Dedifferentiated amniotic fluid mesenchymal stem cell (primary cell): ENCODE measurements around the gene MGAM2.

Experiments used
- DNase-seq: peaks from one replicate; pipeline ENCODE4 v3.0.0-alpha.2; 2016; ENCODE audit errors: extremely low spot score

MGAM2 gene

DNA sequence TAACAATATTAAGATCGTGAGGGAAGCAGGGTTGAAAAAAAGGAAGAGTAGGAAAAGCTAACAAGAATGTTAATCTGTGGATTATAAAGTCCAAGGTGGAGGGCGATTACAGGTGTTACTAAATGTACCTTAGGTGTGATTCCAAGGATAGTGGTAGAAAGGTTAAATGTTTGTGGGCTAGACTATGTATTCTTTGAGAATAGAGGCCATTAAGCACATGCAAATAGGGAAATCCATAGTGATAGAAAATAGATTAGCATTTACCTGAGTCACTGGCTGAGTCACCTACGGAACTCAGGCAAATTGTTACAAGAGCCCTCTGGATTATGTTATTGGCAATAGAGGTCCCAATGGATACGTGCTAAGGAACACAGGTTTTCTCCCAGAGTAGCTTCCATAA lies 9.0 kb downstream of the MGAM2 start:
- no peak for DNase-seq

DNA sequence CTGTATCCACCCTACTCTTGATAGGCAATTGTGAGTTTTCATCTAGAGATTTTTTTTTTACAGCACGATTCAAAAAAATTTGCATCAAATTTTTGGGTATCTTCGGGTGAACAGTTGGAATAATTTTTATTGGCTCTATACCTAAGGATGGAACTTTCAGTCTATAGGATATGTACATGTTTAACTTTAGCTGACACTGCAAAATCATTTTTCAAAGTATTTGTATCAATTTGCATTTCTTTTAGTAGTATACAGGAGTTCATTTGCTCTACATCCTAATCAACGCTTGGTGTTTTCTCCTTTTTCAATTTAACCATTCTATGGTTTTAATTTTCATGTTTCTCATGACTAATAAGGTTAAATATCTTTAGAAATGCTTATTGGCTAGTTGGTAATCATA lies 11.7 kb downstream of the MGAM2 start:
- DNase-seq: no peak

DNA sequence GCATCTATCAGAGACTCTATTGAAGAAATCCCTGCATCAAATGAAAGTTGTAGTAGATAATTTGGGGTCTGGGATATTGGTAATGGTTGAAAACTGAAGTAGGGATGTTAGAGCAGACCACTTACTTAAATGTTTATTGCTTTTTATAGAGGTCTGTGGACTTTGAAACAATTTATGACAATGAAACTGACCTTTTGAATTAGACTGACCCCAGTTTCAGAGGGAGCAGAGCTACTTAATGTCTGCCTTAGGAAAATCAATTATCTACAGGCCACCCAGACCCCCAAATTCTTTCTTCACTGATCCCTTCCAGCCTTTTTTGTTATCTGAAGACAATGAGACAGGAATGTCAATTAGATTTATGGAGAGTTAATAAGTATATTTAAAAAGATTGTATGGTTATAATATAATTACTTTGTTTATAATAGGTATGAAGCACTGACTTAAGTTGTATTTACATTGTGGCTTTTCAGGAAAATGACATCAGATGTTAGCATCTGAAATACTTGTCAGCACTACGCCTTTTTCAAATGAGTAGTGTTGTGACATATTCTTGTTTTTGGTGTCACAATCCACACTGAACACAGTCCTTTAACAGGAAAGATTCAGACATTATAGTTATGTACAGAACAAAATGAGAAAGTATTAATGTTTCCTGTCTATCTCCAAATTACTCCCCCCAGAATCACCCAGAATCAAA lies 13.9 kb downstream of the MGAM2 start:
- no peak for DNase-seq

DNA sequence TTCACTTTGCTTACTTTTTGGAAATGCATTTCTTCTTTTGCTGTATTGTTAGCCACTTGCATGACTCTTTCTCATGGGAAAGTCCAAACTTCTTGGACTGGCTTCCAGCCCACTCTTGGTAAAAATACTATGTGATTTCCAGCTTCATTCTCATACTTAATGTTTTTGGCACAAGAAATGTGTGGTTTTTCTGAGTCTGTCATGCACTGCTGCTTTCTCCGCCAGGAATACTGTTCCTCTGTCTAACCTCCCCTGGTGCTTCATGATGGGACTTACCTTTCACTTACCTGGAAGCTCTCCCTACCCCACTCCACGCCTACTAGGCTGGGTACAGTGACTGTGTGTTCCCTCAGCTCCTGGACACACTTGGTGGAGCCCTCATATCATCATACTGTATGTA lies 18.7 kb downstream of the MGAM2 start:
- DNase-seq: no peak

DNA sequence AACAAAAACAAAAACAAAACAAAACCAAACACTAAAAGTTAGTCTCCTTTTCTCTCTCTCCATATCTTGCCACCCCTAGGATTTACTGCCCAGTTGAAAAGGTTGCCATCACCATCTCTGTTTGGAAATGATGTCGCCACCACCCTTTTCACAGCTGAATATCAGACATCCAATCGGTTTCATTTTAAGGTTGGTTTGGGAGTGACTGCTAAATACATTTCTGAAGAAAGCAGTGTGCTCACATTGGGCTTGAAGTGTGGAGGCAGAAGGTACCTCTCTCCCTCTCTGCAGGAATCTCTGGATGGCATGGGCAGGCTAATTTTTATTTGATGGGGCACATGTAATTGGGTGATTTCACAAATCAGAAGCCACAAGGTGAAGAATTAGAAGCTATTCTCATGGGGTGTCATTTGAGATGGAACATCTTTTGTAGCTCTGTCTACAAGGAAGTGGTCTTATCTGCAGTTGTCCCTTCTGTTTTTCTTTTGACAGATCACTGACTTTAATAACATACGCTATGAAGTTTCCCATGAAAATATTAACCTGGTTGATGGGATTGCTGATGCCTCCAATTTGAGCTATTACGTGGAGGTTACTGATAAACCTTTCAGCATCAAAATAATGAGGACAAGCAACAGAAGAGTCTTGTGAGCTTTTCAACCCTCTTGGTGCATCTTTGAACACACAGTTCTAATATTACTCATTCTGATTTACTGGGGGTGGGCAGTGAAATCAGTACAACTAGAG lies 20.1 kb downstream of the MGAM2 start:
- DNase-seq: no peak

DNA sequence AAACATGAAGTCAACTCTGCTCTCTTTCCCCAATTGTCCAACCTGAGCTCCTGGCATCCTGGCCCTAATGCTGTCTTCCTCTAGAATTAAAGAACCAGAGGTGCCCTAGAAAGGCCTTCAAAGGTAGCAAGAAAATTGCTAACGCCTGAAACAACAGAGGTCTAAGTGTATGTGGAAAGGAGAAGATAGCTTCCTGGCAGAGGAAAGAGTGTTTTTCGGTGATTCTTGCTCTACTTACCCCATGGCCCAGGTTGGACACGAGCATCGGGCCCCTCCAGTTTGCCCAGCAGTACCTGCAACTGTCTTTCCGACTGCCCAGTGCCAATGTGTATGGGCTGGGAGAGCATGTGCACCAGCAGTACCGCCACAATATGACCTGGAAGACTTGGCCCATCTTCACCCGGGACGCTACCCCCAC lies 22.2 kb downstream of the MGAM2 start:
- no peak for DNase-seq

DNA sequence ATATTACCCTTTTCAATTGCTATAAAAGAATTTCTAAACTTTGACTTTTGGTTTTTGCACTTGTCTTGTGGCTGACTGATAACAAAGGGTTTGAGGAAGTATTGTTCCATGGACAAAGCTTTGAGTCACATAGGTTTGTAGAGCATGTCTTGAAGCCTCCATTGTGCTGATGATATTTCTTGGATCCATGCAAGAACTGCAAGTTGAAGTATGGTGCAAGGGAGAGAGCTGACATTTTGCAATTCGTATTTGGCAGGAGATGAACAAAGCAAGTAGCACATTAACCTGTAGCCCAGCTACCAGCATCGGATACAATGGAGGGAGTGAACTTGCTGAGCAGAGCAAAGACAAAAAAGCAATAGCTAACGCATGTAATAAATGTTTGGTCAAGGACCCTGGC lies 23.4 kb downstream of the MGAM2 start:
- DNase-seq: no peak

DNA sequence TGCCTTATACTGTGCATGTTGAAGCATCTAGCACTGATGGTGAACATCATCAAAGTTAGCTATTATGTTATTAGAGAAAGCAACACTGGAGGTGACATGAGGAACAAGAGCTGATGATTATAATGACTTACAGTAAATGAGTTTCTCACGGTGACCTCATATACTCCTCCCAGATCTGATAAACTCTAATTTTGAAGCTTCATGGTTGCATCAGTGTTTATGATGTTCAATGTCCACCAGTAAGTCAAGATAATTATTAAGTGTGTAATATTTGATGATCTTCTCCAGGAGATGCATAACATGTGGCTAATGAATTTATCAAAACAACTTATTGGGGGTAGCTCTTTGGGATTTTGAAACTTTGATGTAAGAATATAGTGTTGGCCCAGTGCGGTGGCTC lies 27.5 kb downstream of the MGAM2 start:
- no peak for DNase-seq

DNA sequence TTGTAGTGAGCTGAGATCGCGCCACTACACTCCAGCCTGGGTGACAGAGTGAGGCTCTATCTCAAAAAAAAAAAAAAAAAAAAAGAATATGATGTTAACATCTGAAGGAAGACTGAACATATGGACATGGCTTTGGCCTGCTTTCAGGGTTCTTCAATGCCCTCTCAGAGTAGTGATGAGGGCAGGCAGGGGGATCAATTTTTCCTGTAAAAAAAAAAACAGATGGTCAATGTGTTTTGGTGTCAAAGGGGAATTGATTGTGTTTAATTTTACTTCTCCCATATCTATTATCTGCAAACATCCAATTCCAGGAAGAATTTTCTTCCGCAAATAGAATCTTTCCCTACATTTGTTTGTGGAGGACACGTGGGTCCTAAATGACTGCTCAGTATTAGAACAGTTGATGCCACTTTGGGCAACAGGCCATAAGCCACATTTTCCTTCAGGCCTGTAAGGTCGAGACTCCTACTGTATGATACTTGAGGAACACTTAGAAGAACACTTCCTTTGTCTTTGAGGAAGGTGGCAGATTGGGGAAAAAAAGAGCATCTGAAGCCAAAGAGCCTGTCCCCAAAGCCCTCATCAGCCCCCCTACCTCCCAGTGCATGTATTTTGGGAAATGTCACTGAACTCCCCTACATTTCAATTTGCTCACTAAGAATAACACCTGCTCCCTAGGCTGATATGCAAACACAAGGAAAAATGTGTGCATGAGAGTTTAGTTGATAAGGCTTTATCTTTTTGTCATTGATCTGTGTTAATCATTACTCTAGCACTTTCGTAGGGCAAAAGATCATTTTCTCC lies 28.3 kb downstream of the MGAM2 start:
- DNase-seq: no peak

DNA sequence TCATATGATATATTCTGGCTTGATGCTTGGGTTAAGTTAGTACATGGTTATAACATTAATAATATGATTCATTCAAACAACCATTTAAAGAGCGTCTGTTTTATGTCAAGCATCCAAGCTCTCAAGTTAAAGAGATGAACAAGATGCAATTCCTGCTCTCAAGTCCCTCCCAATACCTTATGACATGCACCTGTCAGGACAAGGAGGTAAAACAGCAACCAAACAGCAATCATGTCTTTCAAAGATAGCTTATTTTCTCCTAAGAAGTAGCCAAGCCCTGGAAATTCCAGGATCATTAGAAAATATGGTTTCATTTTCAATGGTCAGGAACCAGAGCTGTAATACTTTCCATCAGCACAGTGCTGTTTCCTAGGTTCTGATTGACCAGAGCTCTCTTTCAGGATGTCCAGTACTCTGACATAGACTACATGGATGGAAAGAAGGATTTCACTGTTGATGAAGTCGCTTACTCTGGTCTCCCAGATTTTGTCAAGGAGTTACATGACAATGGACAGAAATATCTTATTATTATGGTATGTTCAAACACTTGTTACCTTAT lies 29.0 kb downstream of the MGAM2 start:
- DNase-seq: no peak

DNA sequence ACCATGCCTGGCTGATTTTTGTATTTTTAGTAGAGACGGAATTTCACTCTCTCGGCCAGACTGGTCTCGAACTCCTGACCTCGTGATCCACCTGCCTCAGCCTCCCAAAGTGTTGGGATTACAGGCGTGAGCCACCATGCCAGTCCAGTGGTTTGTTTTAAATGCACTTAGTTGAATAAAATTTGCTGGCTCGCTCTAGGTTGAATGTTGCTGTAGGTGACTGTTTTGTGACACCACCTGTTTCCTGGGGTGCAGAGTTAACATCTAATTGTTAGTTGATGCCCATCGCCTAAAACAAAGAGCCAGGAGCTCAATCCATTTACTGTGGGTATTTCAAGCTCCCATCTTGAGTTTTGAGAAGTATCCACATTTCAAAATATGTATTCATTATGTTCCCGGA lies 31.2 kb downstream of the MGAM2 start:
- no peak for DNase-seq

DNA sequence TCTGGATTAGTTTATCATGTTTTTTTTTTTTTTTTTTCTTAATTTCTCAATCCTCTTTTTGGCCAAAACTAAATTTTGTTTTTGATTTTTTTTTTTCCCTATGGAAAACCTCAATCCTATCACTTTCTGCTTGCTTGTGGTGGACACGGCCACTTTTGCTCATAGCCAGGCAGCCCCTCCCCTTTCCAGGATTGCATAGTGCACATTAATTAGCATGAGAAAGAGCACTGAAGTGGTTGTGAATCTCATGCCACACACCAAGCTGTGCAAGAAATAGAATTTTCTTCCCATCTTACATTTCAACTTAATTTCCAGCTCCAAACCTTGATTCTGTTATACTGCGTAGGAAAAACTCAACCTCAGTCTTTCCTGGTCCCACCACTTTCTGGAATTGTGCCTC lies 34.6 kb downstream of the MGAM2 start:
- no peak for DNase-seq

DNA sequence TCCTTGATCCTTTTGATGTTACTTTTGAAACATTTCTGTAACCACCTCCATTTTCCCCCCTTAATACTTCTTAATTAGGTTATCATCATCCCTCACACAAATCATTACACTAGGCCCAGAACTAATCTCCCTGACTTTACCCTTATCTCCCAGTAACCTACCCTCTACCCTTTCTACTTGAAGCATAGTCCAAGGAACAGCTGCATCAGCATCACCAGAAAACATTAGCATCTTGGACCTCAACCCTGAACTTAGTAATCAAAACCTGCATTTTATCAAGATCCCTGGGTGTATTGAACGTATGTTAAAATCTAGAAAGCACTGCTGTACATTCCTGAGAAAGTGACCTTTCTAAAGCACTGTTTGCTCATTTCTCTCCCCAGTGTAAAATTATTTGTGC lies 38.8 kb downstream of the MGAM2 start:
- DNase-seq: no peak

DNA sequence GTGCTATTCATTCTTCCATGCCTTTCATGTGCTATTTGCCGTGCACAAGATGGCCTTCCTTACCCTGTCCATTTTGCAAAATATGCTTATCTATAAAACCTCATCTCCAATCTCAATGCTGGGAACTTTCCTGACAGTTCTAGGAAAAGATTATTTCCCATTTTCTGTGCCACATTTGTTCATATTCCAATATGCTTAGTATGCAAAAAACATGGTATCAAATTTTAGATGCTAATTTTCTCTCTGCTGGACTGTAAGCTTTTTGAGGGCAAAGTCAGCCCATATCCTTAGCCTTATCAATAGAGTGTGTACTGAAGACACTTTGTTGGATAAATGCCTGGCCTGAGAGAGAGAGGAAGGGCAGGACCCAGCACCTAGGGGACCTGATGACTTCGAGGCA lies 39.4 kb downstream of the MGAM2 start:
- DNase-seq: no peak

DNA sequence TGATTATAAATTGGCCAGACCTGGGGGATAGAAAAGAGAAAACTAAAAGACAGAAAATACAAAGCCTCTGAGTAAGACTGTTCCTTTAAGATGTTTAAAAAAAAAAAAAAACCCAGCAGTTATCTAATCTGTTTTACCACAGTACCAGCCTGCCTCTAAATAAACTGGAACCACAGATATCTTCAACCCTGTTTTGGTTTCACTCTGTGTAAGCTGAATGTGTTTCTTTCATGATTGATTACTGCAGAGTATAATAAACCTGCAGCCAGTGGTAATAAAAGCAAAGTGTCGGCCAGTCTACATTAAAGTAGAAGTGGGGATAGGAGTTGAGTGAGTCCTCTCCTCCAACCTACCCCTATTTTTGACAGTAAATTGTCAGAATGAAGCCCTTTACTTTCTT lies 40.6 kb downstream of the MGAM2 start:
- DNase-seq: no peak

DNA sequence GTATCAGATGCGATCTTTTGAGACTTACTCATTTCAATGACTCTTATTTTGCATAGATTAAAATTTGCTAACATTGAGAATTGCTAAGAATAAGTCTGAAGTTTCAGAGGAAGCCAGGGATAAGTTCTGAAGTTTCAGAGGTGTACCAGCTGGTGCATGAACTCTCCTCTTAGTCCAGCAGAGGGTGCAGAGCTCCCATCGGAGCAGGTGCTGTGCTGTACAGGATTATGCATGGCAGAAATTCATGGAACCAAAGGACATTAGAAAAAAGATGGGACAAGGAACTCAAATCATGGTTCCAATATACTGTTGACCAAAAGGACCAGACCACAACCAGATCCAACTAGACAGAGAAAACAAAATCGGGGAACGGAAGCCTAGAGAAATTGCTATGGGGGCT lies 41.9 kb downstream of the MGAM2 start:
- no peak for DNase-seq

DNA sequence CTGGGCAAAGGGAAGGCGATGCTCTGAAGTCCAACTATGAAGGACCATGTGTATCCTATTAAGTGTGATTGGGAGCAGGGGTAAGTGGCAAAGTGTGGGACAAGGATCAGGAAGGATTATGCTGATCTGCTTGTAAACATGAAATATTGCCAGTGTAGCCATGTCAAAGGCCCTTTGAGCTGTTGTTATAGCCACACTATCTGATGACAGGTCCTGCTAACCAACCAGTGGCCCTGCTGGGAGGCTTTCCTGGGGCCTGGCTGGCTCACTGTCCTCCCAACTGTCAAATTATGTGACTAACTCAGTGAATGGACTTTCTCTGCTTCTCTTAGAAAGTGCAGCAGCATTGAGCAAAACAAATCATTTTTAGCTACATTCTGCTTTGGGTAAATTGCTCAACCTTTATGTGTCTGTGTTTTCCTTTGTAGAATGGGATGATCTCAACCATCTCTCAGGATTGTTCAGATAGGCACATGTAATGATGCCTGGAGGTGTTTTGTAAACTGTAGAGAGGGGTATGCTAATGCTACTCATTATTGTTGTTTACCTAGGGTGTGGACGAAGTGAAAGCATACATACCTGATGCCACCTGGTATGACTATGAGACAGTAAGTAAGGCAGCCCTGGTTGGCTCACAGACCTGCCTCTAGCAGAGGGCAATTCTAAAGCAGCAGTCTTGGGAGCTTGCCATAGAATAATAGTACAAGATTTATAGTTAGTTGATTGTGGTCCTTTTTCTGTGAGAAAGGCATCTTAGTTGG lies 47.4 kb downstream of the MGAM2 start:
- no peak for DNase-seq

DNA sequence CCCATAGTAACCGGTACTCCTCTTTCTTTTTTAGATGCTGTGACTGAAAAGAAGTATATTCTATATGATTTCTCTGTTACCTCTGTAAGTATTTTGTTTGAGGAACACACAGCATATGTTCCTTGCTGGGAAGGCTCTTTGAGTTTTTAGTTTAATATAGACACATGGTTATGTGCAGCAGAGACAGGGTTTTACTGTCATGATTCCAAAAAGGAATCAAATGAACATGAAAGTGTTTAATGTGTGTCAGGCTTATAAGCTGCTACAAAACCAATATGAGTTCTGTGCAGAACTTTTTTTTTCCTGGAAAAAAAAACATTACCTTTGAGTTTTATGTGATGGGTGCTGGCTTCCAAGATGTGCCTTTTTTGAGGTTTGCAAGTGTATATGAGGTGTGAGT lies 50.4 kb downstream of the MGAM2 start:
- DNase-seq: no peak

DNA sequence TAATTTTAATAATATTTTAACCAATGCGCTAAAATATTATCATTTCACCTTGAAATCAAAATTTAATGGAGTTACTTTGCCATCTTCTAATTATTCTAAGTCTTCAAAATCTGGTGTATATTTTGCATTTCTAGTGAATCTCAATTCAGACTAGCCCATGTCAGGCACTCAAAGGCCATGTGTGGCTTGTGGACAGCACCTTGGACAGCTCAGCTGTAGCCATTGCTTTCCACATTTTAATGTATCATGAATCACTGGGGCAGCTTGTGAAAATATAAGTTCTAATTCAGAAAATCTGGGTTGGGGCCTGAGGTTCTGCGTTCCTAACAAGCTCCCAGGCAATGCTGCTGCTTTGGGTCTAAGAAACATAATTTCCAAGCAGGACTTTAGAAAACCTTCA lies 57.2 kb downstream of the MGAM2 start:
- DNase-seq: no peak

DNA sequence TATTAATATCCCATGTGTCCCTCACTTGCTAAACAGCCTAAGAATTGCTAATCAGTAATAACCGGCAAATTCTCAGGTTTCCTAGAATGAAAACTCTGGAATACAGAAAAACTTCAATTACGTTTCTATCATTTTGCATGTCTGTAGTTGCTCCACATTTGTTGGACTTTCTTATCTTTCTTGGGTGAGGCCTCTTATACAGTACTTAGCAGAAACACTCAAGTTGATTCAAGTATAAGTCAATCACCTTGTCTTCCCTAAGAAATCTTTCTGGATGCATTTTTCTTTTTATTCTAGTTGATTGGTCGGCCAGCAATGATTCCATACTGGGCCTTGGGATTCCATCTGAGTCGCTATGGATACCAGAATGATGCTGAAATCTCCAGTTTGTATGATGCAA lies 61.4 kb downstream of the MGAM2 start:
- DNase-seq: no peak

DNA sequence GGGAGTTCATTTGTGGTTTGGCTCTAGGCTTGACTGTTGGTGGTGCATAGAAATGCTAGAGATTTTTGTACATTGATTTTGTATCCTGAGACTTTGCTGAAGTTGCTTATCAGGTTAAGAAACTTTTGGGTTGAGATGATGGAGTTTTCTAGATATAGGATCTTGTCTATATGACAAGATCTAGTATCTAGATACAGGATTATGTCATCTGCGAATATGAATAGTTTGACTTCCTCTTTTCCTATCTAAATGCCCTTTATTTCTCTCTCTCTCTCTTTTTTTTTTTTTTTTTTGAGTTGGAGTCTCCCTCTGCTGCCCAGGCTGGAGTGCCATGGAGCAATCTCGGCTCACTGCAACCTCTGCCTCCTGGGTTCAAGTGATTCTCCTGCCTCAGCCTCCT lies 62.9 kb downstream of the MGAM2 start:
- DNase-seq: no peak

DNA sequence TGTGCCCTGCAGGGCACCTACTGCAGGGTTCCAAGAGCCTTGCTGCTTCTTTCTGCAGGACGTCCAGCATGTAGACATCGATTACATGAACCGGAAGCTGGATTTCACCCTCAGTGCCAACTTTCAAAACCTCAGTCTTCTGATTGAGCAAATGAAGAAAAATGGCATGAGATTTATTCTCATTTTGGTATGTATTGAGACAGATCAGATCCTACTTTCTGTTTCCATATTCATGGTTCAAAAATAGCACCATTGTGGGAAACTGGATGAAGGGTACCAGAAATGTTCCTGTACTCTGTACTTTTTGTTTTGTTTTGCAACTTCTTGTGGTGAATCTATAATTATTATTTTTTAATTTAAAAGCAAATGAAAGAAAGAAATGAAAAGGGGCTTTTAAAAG lies 64.1 kb downstream of the MGAM2 start:
- DNase-seq: no peak
